ENCODE measurements around the gene NPR3.

NPR3 gene

GRCh38 chr5:32710550-32711361 is at the start of gene NPR3:
TSS of gene NPR3 (plus strand) at chr5:32711321. CDS start at chr5:32711777, 456 bp downstream.
- no peak for DNase-seq (ENCODE audit: low read depth in 2 of 2)

GRCh38 chr5:32664523-32664922 is 46.6 kb upstream of the NPR3 start:
- no peak for DNase-seq (ENCODE audit: low read depth in 2 of 2)

GRCh38 chr5:32668552-32668951 is 42.6 kb upstream of the NPR3 start:
- DNase-seq (ENCODE audit: low read depth in 2 of 2): no peak

GRCh38 chr5:32673272-32673671 is 37.8 kb upstream of the NPR3 start:
- no peak for DNase-seq (ENCODE audit: low read depth in 2 of 2)

GRCh38 chr5:32677023-32677422 is 34.1 kb upstream of the NPR3 start:
- no peak for DNase-seq (ENCODE audit: low read depth in 2 of 2)

GRCh38 chr5:32678472-32678871 is 32.6 kb upstream of the NPR3 start:
- DNase-seq (ENCODE audit: low read depth in 2 of 2): no peak

GRCh38 chr5:32679218-32679617 is 31.9 kb upstream of the NPR3 start:
- DNase-seq (ENCODE audit: low read depth in 2 of 2): no peak

- DNase-seq (ENCODE audit: low read depth in 2 of 2): no peak
Observed at GRCh38 chr5:32680183-32680582, 30.9 kb upstream of the NPR3 start.

GRCh38 chr5:32683125-32683524 is 28.0 kb upstream of the NPR3 start:
- no peak for DNase-seq (ENCODE audit: low read depth in 2 of 2)

GRCh38 chr5:32684260-32684659 is 26.9 kb upstream of the NPR3 start:
- DNase-seq (ENCODE audit: low read depth in 2 of 2): no peak

GRCh38 chr5:32686799-32687498 is 24.2 kb upstream of the NPR3 start:
- no peak for DNase-seq (ENCODE audit: low read depth in 2 of 2)

- no peak for DNase-seq (ENCODE audit: low read depth in 2 of 2)
Observed at GRCh38 chr5:32687499-32687831, 23.7 kb upstream of the NPR3 start.

GRCh38 chr5:32690153-32690552 is 21.0 kb upstream of the NPR3 start:
- no peak for DNase-seq (ENCODE audit: low read depth in 2 of 2)

GRCh38 chr5:32690666-32691065 is 20.5 kb upstream of the NPR3 start:
- DNase-seq (ENCODE audit: low read depth in 2 of 2): no peak

GRCh38 chr5:32692036-32692746 is 18.9 kb upstream of the NPR3 start:
- peak; percentile 77 to 83 for DNase-seq (ENCODE audit: low read depth in 2 of 2)

GRCh38 chr5:32703957-32704356 is 7.2 kb upstream of the NPR3 start:
- no peak for DNase-seq (ENCODE audit: low read depth in 2 of 2)

- DNase-seq (ENCODE audit: low read depth in 2 of 2): no peak
Observed at GRCh38 chr5:32707418-32707997, 3.6 kb upstream of the NPR3 start.

- no peak for DNase-seq (ENCODE audit: low read depth in 2 of 2)
Observed at GRCh38 chr5:32708949-32709348, 2.2 kb upstream of the NPR3 start.

GRCh38 chr5:32709750-32710549 is 1.2 kb upstream of the NPR3 start:
- DNase-seq (ENCODE audit: low read depth in 2 of 2): peak; percentile 48 to 52

- DNase-seq (ENCODE audit: low read depth in 2 of 2): no peak
Observed at GRCh38 chr5:32711362-32711680, 200 bp downstream of the NPR3 start.

- DNase-seq (ENCODE audit: low read depth in 2 of 2): no peak
Observed at GRCh38 chr5:32711681-32712480, 760 bp downstream of the NPR3 start.
